CD14-positive monocyte (primary cell): ENCODE results near the gene WFDC5. TPM values are rescaled to one million over a fixed set of nuclear protein-coding genes. Genes with fewer than 3 reads are reported as not detected.

ENCODE experiments used
- DNase-seq, 3 donors: peaks; one replicate each; pipeline ENCODE4 v3.0.0-alpha.2; 2011 to 2022
- H2AFZ ChIP-seq: 2 replicates; pipeline ENCODE4 v1.6.0; 2012; ENCODE audit warnings: mild to moderate bottlenecking, low read depth, low read length, inconsistent platforms; ENCODE audit not compliant: insufficient read depth, poor library complexity, severe bottlenecking
- H3K27ac ChIP-seq, 2 donors: 1 replicate in 1 of 2; 2 replicates in 1 of 2; pipeline ENCODE4 v1.5.1; 2012 to 2013; ENCODE audit warnings: low read length in 2 of 2, control low read depth in 1 of 2, inconsistent platforms in 1 of 2, low read depth in 1 of 2, mild to moderate bottlenecking in 1 of 2
- H3K27me3 ChIP-seq, 2 donors: one replicate each; pipeline versions ENCODE4 v1.6.0 to v1.6.1; 2011 to 2013; ENCODE audit warnings: low read length in 2 of 2; ENCODE audit not compliant: control insufficient read depth in 2 of 2, insufficient read depth in 2 of 2
- H3K36me3 ChIP-seq, 2 donors: replicated peaks in 1 of 2; 1 replicate in 1 of 2; 2 replicates in 1 of 2; pipeline versions ENCODE4 v1.5.1 to v1.6.1; 2012 to 2013; ENCODE audit warnings: low read length in 2 of 2, control low read depth in 1 of 2, inconsistent platforms in 1 of 2, mild to moderate bottlenecking in 1 of 2; ENCODE audit not compliant: insufficient read depth in 2 of 2, control insufficient read depth in 1 of 2
- H3K4me1 ChIP-seq, 2 donors: 1 replicate in 1 of 2; 2 replicates in 1 of 2; pipeline versions ENCODE4 v1.5.1 to v1.6.1; 2012 to 2013; ENCODE audit warnings: low read length in 2 of 2, control low read depth in 1 of 2, inconsistent platforms in 1 of 2, mild to moderate bottlenecking in 1 of 2, moderate library complexity in 1 of 2; ENCODE audit not compliant: insufficient read depth in 2 of 2, control insufficient read depth in 1 of 2
- H3K4me2 ChIP-seq: replicated peaks from 2 replicates; pipeline ENCODE3; 2012; ENCODE audit warnings: low read length, moderate library complexity, mild to moderate bottlenecking; ENCODE audit not compliant: poor library complexity, severe bottlenecking; ENCODE audit errors: extremely low read depth
- H3K4me3 ChIP-seq, 3 experiments: fragments of 200-600 bp in 1 of 3; sonication (generic) in 1 of 3; replicated peaks in 1 of 3; 1 replicate in 2 of 3; 2 replicates in 1 of 3; pipeline ENCODE4 v1.5.1; 2011 to 2013; ENCODE audit warnings: low read length in 3 of 3, mild to moderate bottlenecking in 3 of 3, control low read depth in 2 of 3, low read depth in 2 of 3, inconsistent platforms in 1 of 3, moderate library complexity in 1 of 3
- H3K79me2 ChIP-seq: 2 replicates; pipeline ENCODE4 v1.6.0; 2012; ENCODE audit warnings: mild to moderate bottlenecking, control low read depth, inconsistent platforms, low read length, moderate library complexity; ENCODE audit not compliant: insufficient read depth
- H3K9ac ChIP-seq: 2 replicates; pipeline ENCODE4 v1.6.0; 2017; ENCODE audit warnings: low read length, mild to moderate bottlenecking; ENCODE audit not compliant: insufficient read depth, poor library complexity, severe bottlenecking
- H3K9me3 ChIP-seq, 2 donors: replicated peaks in 1 of 2; 1 replicate in 1 of 2; 2 replicates in 1 of 2; pipeline versions ENCODE4 v1.5.1 to v1.6.1; 2012 to 2013; ENCODE audit warnings: low read length in 2 of 2, control low read depth in 1 of 2; ENCODE audit not compliant: control insufficient read depth in 1 of 2, insufficient read depth in 1 of 2
- H4K20me1 ChIP-seq: 2 replicates; pipeline ENCODE4 v1.6.0; 2012; ENCODE audit warnings: mild to moderate bottlenecking, low read length, control low read depth, moderate library complexity; ENCODE audit not compliant: insufficient read depth
- H3K27ac Mint-ChIP-seq, 7 donors: one replicate each; pipeline ENCODE4 v1.8.0; 2020; ENCODE audit warnings: mild to moderate bottlenecking in 7 of 7, mixed read lengths in 7 of 7, moderate library complexity in 6 of 7, inconsistent platforms in 2 of 7
- H3K27me3 Mint-ChIP-seq, 3 donors: one replicate each; pipeline ENCODE4 v1.8.0; 2021 to 2022; ENCODE audit warnings: low read depth in 3 of 3, mild to moderate bottlenecking in 3 of 3, mixed read lengths in 3 of 3, moderate library complexity in 3 of 3, inconsistent platforms in 1 of 3
- H3K36me3 Mint-ChIP-seq, 2 donors: one replicate each; pipeline ENCODE4 v1.8.0; 2020; ENCODE audit warnings: mixed read lengths in 2 of 2, inconsistent platforms in 1 of 2, mild to moderate bottlenecking in 1 of 2
- H3K4me1 Mint-ChIP-seq: one replicate; pipeline ENCODE4 v1.8.0; 2020; ENCODE audit warnings: mild to moderate bottlenecking, mixed read lengths
- H3K4me3 Mint-ChIP-seq, 2 donors: one replicate each; pipeline ENCODE4 v1.8.0; 2020; ENCODE audit warnings: mild to moderate bottlenecking in 2 of 2, mixed read lengths in 2 of 2, moderate library complexity in 1 of 2
- H3K9me3 Mint-ChIP-seq, 7 donors: one replicate each; pipeline ENCODE4 v1.8.0; 2020 to 2022; ENCODE audit warnings: mixed read lengths in 7 of 7, mild to moderate bottlenecking in 6 of 7, moderate library complexity in 6 of 7, inconsistent platforms in 2 of 7
- CTCF ChIP-seq: fragments of 200-600 bp; IDR thresholded peaks from one replicate; pipeline ENCODE4 v1.8.0; 2022; ENCODE audit warnings: antibody characterized with exemption, mild to moderate bottlenecking
- WGBS: methylation state at CpG from one replicate; pipeline ENCODE4 v1.1.5; 2013; ENCODE audit warnings: missing lambda C conversion rate; ENCODE audit not compliant: insufficient coverage; 5-methylcytosine and 5-hydroxymethylcytosine counted together
- intact Hi-C, 2 donors: fragments of 100-400 bp; cut with micrococcal nuclease; formaldehyde crosslinking; loops; one replicate each; pipeline versions ENCODE4 v1.15.0 to v1.15.1; 2023
- polyA plus RNA-seq, 3 donors: library from polyadenylated mRNA; depleted of rRNA in 1 of 3; unstranded in 2 of 3; stranded (reverse) in 1 of 3; fragments of 300-500 nt in 2 of 3; fragments of >200 nt in 1 of 3; fragmentation: Illumina TruSeq in 2 of 3; gene quantifications; 1 replicate in 2 of 3; 2 replicates in 1 of 3; pipeline ENCODE4 v1.2.3, GENCODE V29; 2012 to 2021

The WFDC5 gene
- polyA plus RNA-seq, 3 donors = not detected

GRCh38 chr20:45113865-45114264, 1.1 kb downstream of the WFDC5 start:
- Histone ChIP-seq H2AFZ (no peak overlapping the region), H3K36me3 (no peaks in the 10 kb centered on the region), H3K27ac (no peak overlapping the region), H3K4me3 (no peak overlapping the region), H3K27me3 (no peaks in the 10 kb centered on the region), H3K4me1 (no peaks in the 10 kb centered on the region), H3K9ac (no peak overlapping the region), H3K4me2 (no peak overlapping the region), H3K79me2 (no peaks in the 10 kb centered on the region), H4K20me1 (no peaks in the 10 kb centered on the region), H3K9me3 (no peaks in the 10 kb centered on the region)
- H3K4me1 Mint-ChIP-seq = no peaks in the 10 kb centered on the region
- no peak for DNase-seq
- TF ChIP-seq CTCF = no peak
- peaks cover 11 to 21% (median 13%) of the 10 kb centered on the region in 3 donors for H3K27me3 Mint-ChIP-seq
- H3K36me3 Mint-ChIP-seq = no peaks in the 10 kb centered on the region
- H3K9me3 Mint-ChIP-seq = no peaks in the 10 kb centered on the region
- 100% methylated on average over 1 of the region's 3 CpGs for WGBS
- H3K27ac Mint-ChIP-seq = no peak overlapping the region
- intact Hi-C loops = no loop called here
- no peak overlapping the region for H3K4me3 Mint-ChIP-seq

- no peak overlapping the region for H3K4me2 ChIP-seq
- H3K27me3 ChIP-seq = no peaks in the 10 kb centered on the region
- no peak for TF ChIP-seq CTCF
- intact Hi-C loops = no loop called here
- H2AFZ ChIP-seq = no peak overlapping the region
- H3K36me3 Mint-ChIP-seq = no peaks in the 10 kb centered on the region
- no peaks in the 10 kb centered on the region for H3K9me3 ChIP-seq
- no peaks in the 10 kb centered on the region for H3K4me1 Mint-ChIP-seq
- H3K27ac ChIP-seq = no peak overlapping the region
- no peaks in the 10 kb centered on the region for H3K4me1 ChIP-seq
- H3K4me3 Mint-ChIP-seq = no peak overlapping the region
- no peaks in the 10 kb centered on the region for H3K36me3 ChIP-seq
- H3K27ac Mint-ChIP-seq = no peak overlapping the region
- DNase-seq = no peak
- H3K9ac ChIP-seq = no peak overlapping the region
- H4K20me1 ChIP-seq = no peaks in the 10 kb centered on the region
- H3K27me3 Mint-ChIP-seq = peaks cover 11 to 16% (median 13%) of the 10 kb centered on the region in 3 donors
- no peaks in the 10 kb centered on the region for H3K79me2 ChIP-seq
- H3K9me3 Mint-ChIP-seq = no peaks in the 10 kb centered on the region
- no peak overlapping the region for H3K4me3 ChIP-seq
Observed at GRCh38 chr20:45112754-45113153, 2.2 kb downstream of the WFDC5 start.
